ENCODE results near the gene YWHAE.
"Not testable (repeated sequence)": the region's sequence is repeated elsewhere in the genome, so short reads cannot be mapped to it uniquely, and the experiment has no call there.

Gene YWHAE

GRCh38 chr17:1315409-1315808 lies 84.6 kb downstream of the YWHAE start:
- Histone ChIP-seq H3K36me3 (ENCODE audit: control insufficient read depth in 1 of 2, insufficient read depth in 2 of 2, low read length in 2 of 2) (no peaks in the 10 kb centered on the region), H3K27ac (ENCODE audit: low read depth, low read length) (no peak overlapping the region), H3K4me3 (ENCODE audit: low read depth in 1 of 2, low read length in 2 of 2) (no peak overlapping the region), H3K4me1 (ENCODE audit: control insufficient read depth in 1 of 2, insufficient read depth in 2 of 2, low read length in 2 of 2) (no peaks in the 10 kb centered on the region), H3K9me3 (ENCODE audit: control insufficient read depth in 1 of 2, low read length in 2 of 2) (no peaks in the 10 kb centered on the region), H3K27me3 (ENCODE audit: control insufficient read depth in 1 of 2, insufficient read depth in 2 of 2, low read length in 2 of 2) (no peaks in the 10 kb centered on the region), H3K9ac (ENCODE audit: low read depth in 1 of 2, low read length in 2 of 2) (no peak overlapping the region)

- H3K27ac ChIP-seq (ENCODE audit: low read depth, low read length), result no peak overlapping the region
- H3K27me3 ChIP-seq (ENCODE audit: control insufficient read depth in 1 of 2, insufficient read depth in 2 of 2, low read length in 2 of 2), result no peaks in the 10 kb centered on the region
- H3K9ac ChIP-seq (ENCODE audit: low read depth in 1 of 2, low read length in 2 of 2), result no peak overlapping the region
- H3K4me1 ChIP-seq (ENCODE audit: control insufficient read depth in 1 of 2, insufficient read depth in 2 of 2, low read length in 2 of 2), result no peaks in the 10 kb centered on the region
- no peak overlapping the region for H3K4me3 ChIP-seq (ENCODE audit: low read depth in 1 of 2, low read length in 2 of 2)
- no peaks in the 10 kb centered on the region for H3K9me3 ChIP-seq (ENCODE audit: control insufficient read depth in 1 of 2, low read length in 2 of 2)
- H3K36me3 ChIP-seq (ENCODE audit: control insufficient read depth in 1 of 2, insufficient read depth in 2 of 2, low read length in 2 of 2), result no peaks in the 10 kb centered on the region
These were observed 86.6 kb downstream of the YWHAE start for GRCh38 chr17:1313270-1314005.

- no peak overlapping the region for H3K4me3 ChIP-seq (ENCODE audit: low read depth in 1 of 2, low read length in 2 of 2)
- no peak overlapping the region for H3K27ac ChIP-seq (ENCODE audit: low read depth, low read length)
- H3K9ac ChIP-seq (ENCODE audit: low read depth in 1 of 2, low read length in 2 of 2), result no peak overlapping the region
- H3K36me3 ChIP-seq (ENCODE audit: control insufficient read depth in 1 of 2, insufficient read depth in 2 of 2, low read length in 2 of 2), result no peaks in the 10 kb centered on the region
- no peaks in the 10 kb centered on the region for H3K9me3 ChIP-seq (ENCODE audit: control insufficient read depth in 1 of 2, low read length in 2 of 2)
- H3K27me3 ChIP-seq (ENCODE audit: control insufficient read depth in 1 of 2, insufficient read depth in 2 of 2, low read length in 2 of 2), result no peaks in the 10 kb centered on the region
- H3K4me1 ChIP-seq (ENCODE audit: control insufficient read depth in 1 of 2, insufficient read depth in 2 of 2, low read length in 2 of 2), result no peaks in the 10 kb centered on the region
These were observed 87.7 kb downstream of the YWHAE start for GRCh38 chr17:1312261-1312870.

DNA sequence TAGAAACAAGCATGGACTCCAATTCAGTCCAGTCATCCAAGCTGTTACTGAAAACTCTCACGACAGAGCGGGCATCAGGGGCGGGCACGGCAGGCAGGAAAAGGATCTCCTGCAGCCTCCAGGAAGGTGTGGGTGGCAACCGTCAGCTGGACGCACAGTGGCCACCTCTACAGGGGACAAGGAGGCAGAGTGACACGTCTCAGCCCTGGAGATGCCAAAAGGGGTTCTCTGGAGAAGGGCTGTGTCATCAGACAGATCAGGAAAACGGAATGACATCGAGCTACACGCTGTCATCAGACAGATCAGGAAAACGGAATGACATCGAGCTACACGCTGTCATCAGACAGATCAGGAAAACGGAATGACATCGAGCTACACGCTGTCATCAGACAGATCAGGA lies 92.2 kb downstream of the YWHAE start:
- not testable (repeated sequence) for H3K36me3 ChIP-seq (ENCODE audit: control insufficient read depth in 1 of 2, insufficient read depth in 2 of 2, low read length in 2 of 2); H3K4me3 ChIP-seq (ENCODE audit: low read depth in 1 of 2, low read length in 2 of 2); H3K9ac ChIP-seq (ENCODE audit: low read depth in 1 of 2, low read length in 2 of 2); H3K27ac ChIP-seq (ENCODE audit: low read depth, low read length); H3K4me1 ChIP-seq (ENCODE audit: control insufficient read depth in 1 of 2, insufficient read depth in 2 of 2, low read length in 2 of 2); H3K9me3 ChIP-seq (ENCODE audit: control insufficient read depth in 1 of 2, low read length in 2 of 2); H3K27me3 ChIP-seq (ENCODE audit: control insufficient read depth in 1 of 2, insufficient read depth in 2 of 2, low read length in 2 of 2)

- H3K9ac ChIP-seq (ENCODE audit: low read depth in 1 of 2, low read length in 2 of 2), result no peak overlapping the region
- H3K4me1 ChIP-seq (ENCODE audit: control insufficient read depth in 1 of 2, insufficient read depth in 2 of 2, low read length in 2 of 2), result no peaks in the 10 kb centered on the region
- no peaks in the 10 kb centered on the region for H3K9me3 ChIP-seq (ENCODE audit: control insufficient read depth in 1 of 2, low read length in 2 of 2)
- H3K27me3 ChIP-seq (ENCODE audit: control insufficient read depth in 1 of 2, insufficient read depth in 2 of 2, low read length in 2 of 2), result no peaks in the 10 kb centered on the region
- H3K27ac ChIP-seq (ENCODE audit: low read depth, low read length), result no peak overlapping the region
- H3K36me3 ChIP-seq (ENCODE audit: control insufficient read depth in 1 of 2, insufficient read depth in 2 of 2, low read length in 2 of 2), result no peaks in the 10 kb centered on the region
- H3K4me3 ChIP-seq (ENCODE audit: low read depth in 1 of 2, low read length in 2 of 2), result no peak overlapping the region
These were observed 95.0 kb downstream of the YWHAE start for GRCh38 chr17:1304962-1305563.

GRCh38 chr17:1304522-1304921 lies 95.5 kb downstream of the YWHAE start:
- H3K9me3 ChIP-seq (ENCODE audit: control insufficient read depth in 1 of 2, low read length in 2 of 2), result no peaks in the 10 kb centered on the region
- no peaks in the 10 kb centered on the region for H3K27me3 ChIP-seq (ENCODE audit: control insufficient read depth in 1 of 2, insufficient read depth in 2 of 2, low read length in 2 of 2)
- no peaks in the 10 kb centered on the region for H3K4me1 ChIP-seq (ENCODE audit: control insufficient read depth in 1 of 2, insufficient read depth in 2 of 2, low read length in 2 of 2)
- H3K36me3 ChIP-seq (ENCODE audit: control insufficient read depth in 1 of 2, insufficient read depth in 2 of 2, low read length in 2 of 2), result no peaks in the 10 kb centered on the region
- H3K4me3 ChIP-seq (ENCODE audit: low read depth in 1 of 2, low read length in 2 of 2), result no peak overlapping the region
- no peak overlapping the region for H3K9ac ChIP-seq (ENCODE audit: low read depth in 1 of 2, low read length in 2 of 2)
- H3K27ac ChIP-seq (ENCODE audit: low read depth, low read length), result no peak overlapping the region

- Histone ChIP-seq H3K9me3 (ENCODE audit: control insufficient read depth in 1 of 2, low read length in 2 of 2) (no peaks in the 10 kb centered on the region), H3K4me3 (ENCODE audit: low read depth in 1 of 2, low read length in 2 of 2) (no peak overlapping the region), H3K4me1 (ENCODE audit: control insufficient read depth in 1 of 2, insufficient read depth in 2 of 2, low read length in 2 of 2) (peaks cover 0 to 11% of the 10 kb centered on the region in 2 donors), H3K9ac (ENCODE audit: low read depth in 1 of 2, low read length in 2 of 2) (no peak overlapping the region), H3K27ac (ENCODE audit: low read depth, low read length) (no peak overlapping the region), H3K36me3 (ENCODE audit: control insufficient read depth in 1 of 2, insufficient read depth in 2 of 2, low read length in 2 of 2) (no peaks in the 10 kb centered on the region), H3K27me3 (ENCODE audit: control insufficient read depth in 1 of 2, insufficient read depth in 2 of 2, low read length in 2 of 2) (peaks cover 13 to 16% of the 10 kb centered on the region in 2 donors)
These were observed 97.3 kb downstream of the YWHAE start for GRCh38 chr17:1302761-1303160.

- Histone ChIP-seq H3K4me1 (ENCODE audit: control insufficient read depth in 1 of 2, insufficient read depth in 2 of 2, low read length in 2 of 2) (peaks cover 0 to 11% of the 10 kb centered on the region in 2 donors), H3K4me3 (ENCODE audit: low read depth in 1 of 2, low read length in 2 of 2) (no peak overlapping the region), H3K36me3 (ENCODE audit: control insufficient read depth in 1 of 2, insufficient read depth in 2 of 2, low read length in 2 of 2) (no peaks in the 10 kb centered on the region), H3K9ac (ENCODE audit: low read depth in 1 of 2, low read length in 2 of 2) (no peak overlapping the region), H3K27ac (ENCODE audit: low read depth, low read length) (no peak overlapping the region), H3K9me3 (ENCODE audit: control insufficient read depth in 1 of 2, low read length in 2 of 2) (no peaks in the 10 kb centered on the region), H3K27me3 (ENCODE audit: control insufficient read depth in 1 of 2, insufficient read depth in 2 of 2, low read length in 2 of 2) (peaks cover 14 to 21% of the 10 kb centered on the region in 2 donors)
These were observed 98.5 kb downstream of the YWHAE start for GRCh38 chr17:1301546-1301945.

DNA sequence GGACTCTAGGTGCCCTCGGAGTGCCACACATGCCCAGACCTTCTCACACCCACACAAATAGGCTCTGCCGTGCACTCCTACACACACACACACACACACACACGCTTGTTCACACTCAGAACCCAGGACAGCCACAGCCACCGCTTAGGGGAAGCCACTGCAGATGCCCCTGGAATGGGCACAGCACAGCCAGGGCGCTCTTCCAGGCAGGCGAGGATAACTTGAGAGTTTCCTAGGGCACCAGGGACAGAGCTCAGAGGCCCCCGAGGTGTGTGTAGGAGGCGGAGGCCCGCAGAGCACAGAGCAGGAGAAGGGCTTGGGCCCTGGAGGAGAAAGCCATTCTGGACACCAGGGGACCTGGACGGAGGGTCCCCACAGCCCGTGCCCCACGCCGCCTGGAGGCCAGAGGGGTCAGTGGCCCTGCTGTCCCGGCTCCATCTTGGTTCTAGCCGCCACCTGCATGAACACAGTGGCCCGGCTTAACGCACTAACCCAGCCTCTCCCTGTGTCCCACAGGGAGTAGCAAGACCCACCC lies 99.6 kb downstream of the YWHAE start:
- no peak overlapping the region for H3K27ac ChIP-seq (ENCODE audit: low read depth, low read length)
- no peaks in the 10 kb centered on the region for H3K9me3 ChIP-seq (ENCODE audit: control insufficient read depth in 1 of 2, low read length in 2 of 2)
- peaks cover 14 to 21% of the 10 kb centered on the region in 2 donors for H3K27me3 ChIP-seq (ENCODE audit: control insufficient read depth in 1 of 2, insufficient read depth in 2 of 2, low read length in 2 of 2)
- no peak overlapping the region for H3K9ac ChIP-seq (ENCODE audit: low read depth in 1 of 2, low read length in 2 of 2)
- no peaks in the 10 kb centered on the region for H3K36me3 ChIP-seq (ENCODE audit: control insufficient read depth in 1 of 2, insufficient read depth in 2 of 2, low read length in 2 of 2)
- no peak overlapping the region for H3K4me3 ChIP-seq (ENCODE audit: low read depth in 1 of 2, low read length in 2 of 2)
- peaks cover 0 to 11% of the 10 kb centered on the region in 2 donors for H3K4me1 ChIP-seq (ENCODE audit: control insufficient read depth in 1 of 2, insufficient read depth in 2 of 2, low read length in 2 of 2)
